OCI-LY3 (cell line): ENCODE data around the gene RCHY1.

Source experiments
- CTCF ChIP-seq: fragments of 200-600, 300-600 bp; sonication (generic); IDR thresholded peaks from 2 replicates; pipeline ENCODE4 v1.5.1; 2014; ENCODE audit warnings: antibody characterized with exemption, low read length, low read depth
- EZH2phosphoT487 ChIP-seq: fragments of 200-600 bp; shearing (Covaris generic); IDR thresholded peaks from 2 replicates; pipeline ENCODE4 v1.6.1; 2018; ENCODE audit warnings: antibody characterized with exemption, mixed run types, low read depth

GRCh38 chr4:75499900-75500299 is 14.3 kb downstream of the RCHY1 start:
- TF ChIP-seq CTCF (no peak), EZH2phosphoT487 (no peak)
